CD4-positive, alpha-beta T cell (primary cell): Measurements from ENCODE around the gene PATJ. TPM values are rescaled to one million over a fixed set of nuclear protein-coding genes. Genes with fewer than 3 reads are reported as not detected.
"Not testable (repeated sequence)": the region's sequence is repeated elsewhere in the genome, so short reads cannot be mapped to it uniquely, and the experiment has no call there.

Experiments
- ATAC-seq: fragments of 200-7000 bp; cut with Tn5 transposase; one replicate; pipeline ENCODE4 v1.10.0; 2022; ENCODE audit warnings: mild to moderate bottlenecking; ENCODE audit not compliant: poor library complexity
- CTCF ChIA-PET: fragments of 350-600 bp; sonication (Branson Sonifier 250); formaldehyde crosslinking; loops from one replicate; lab custom pipeline; 2021; ENCODE audit warnings: antibody characterized with exemption, inconsistent platforms; lab: Charles Lee
- POLR2A ChIA-PET: fragments of 350-600 bp; sonication (Branson Sonifier 250); formaldehyde crosslinking; loops from one replicate; lab custom pipeline; 2021; ENCODE audit warnings: antibody characterized with exemption, inconsistent platforms; lab: Charles Lee
- DNase-seq, 14 experiments: peaks; one replicate each; pipeline ENCODE4 v3.0.0-alpha.2; 2013 to 2020; ENCODE audit warnings: mixed read lengths in 2 of 14
- H3K27ac ChIP-seq, 2 donors: one replicate each; pipeline versions ENCODE4 v1.5.1 to v1.7.0; 2013; ENCODE audit warnings: low read length in 2 of 2, low read depth in 1 of 2, mild to moderate bottlenecking in 1 of 2
- H3K27me3 ChIP-seq, 2 experiments: 1 replicate in 1 of 2; 2 replicates in 1 of 2; pipeline versions ENCODE4 v1.6.1 to v1.7.0; 2013; ENCODE audit warnings: low read length in 2 of 2, control low read depth in 1 of 2, mild to moderate bottlenecking in 1 of 2, moderate library complexity in 1 of 2; ENCODE audit not compliant: insufficient read depth in 2 of 2, control insufficient read depth in 1 of 2
- H3K36me3 ChIP-seq: one replicate; pipeline ENCODE4 v1.6.1; 2013; ENCODE audit warnings: low read length, control low read depth; ENCODE audit not compliant: insufficient read depth
- H3K4me1 ChIP-seq: one replicate; pipeline ENCODE4 v1.6.1; 2013; ENCODE audit warnings: low read length, control low read depth; ENCODE audit not compliant: insufficient read depth
- H3K4me3 ChIP-seq: one replicate; pipeline ENCODE4 v1.5.1; 2013; ENCODE audit warnings: mild to moderate bottlenecking, low read length, moderate library complexity
- H3K9me3 ChIP-seq, 2 experiments: 1 replicate in 1 of 2; 2 replicates in 1 of 2; pipeline versions ENCODE4 v1.6.1 to v1.7.0; 2013; ENCODE audit warnings: low read length in 2 of 2, mild to moderate bottlenecking in 2 of 2, control low read depth in 1 of 2, moderate library complexity in 1 of 2; ENCODE audit not compliant: control insufficient read depth in 1 of 2, insufficient read depth in 1 of 2
- H3K27ac Mint-ChIP-seq: one replicate; pipeline ENCODE4 v1.8.0; 2020; ENCODE audit warnings: mixed read lengths
- H3K27me3 Mint-ChIP-seq: one replicate; pipeline ENCODE4 v1.8.0; 2021; ENCODE audit warnings: mixed read lengths
- H3K36me3 Mint-ChIP-seq: one replicate; pipeline ENCODE4 v1.8.0; 2021; ENCODE audit warnings: low read depth, mixed read lengths
- H3K4me1 Mint-ChIP-seq: one replicate; pipeline ENCODE4 v1.8.0; 2021; ENCODE audit warnings: low read depth, mixed read lengths
- H3K4me3 Mint-ChIP-seq: one replicate; pipeline ENCODE4 v1.8.0; 2020; ENCODE audit warnings: mild to moderate bottlenecking, mixed read lengths
- H3K9me3 Mint-ChIP-seq: one replicate; pipeline ENCODE4 v1.8.0; 2020; ENCODE audit warnings: mixed read lengths
- intact Hi-C, 2 experiments: fragments of 100-400 bp; cut with DNase I in 1 of 2; cut with micrococcal nuclease in 1 of 2; formaldehyde crosslinking; loops; one replicate each; pipeline versions ENCODE4 v1.15.1 to v1.9.0; 2023 to 2025; cut with DNase I, micrococcal nuclease
- total RNA-seq, 174 experiments: library from RNA in 2 of 174; stranded (reverse) in 2 of 174; gene quantifications; one replicate each; pipeline ENCODE4 v1.2.3 and lab custom pipeline; 2021 to 2026
- TF ChIP-seq, protein P1 (sequence below): fragments of 200-600 bp; IDR thresholded peaks from one replicate; pipeline ENCODE4 v1.8.0; 2022; ENCODE audit warnings: antibody characterized with exemption, mild to moderate bottlenecking

Gene PATJ
- total RNA-seq, 2 experiments from 2014 or later: 50.4 to 54.1 TPM

DNA sequence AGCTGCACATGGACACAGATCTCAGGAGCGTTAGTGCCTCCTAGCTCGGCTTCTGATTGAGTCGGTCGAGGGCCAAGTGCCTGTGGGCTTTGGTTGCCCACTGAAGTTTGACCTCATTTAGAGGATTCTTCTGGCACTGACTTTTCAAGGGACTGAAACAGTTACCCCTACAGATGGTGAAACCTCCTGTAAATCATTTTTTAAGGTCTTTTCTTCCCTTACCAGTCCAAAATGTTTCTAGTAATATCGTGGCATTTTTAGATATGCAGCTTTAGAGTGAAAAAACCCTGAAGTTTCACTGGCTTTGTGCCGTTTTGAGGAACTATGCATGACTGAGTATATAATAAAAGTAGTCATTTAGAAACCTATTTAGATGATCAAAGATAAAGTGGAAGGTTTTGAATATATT, 417.7 kb downstream of the PATJ start:
- H3K27ac Mint-ChIP-seq: no peak overlapping the region
- H3K9me3 Mint-ChIP-seq: no peaks in the 10 kb centered on the region
- peaks cover 30% of the 10 kb centered on the region for H3K36me3 Mint-ChIP-seq
- Histone ChIP-seq H3K4me3 (no peak overlapping the region), H3K4me1 (no peaks in the 10 kb centered on the region), H3K27ac (no peak overlapping the region), H3K27me3 (no peaks in the 10 kb centered on the region), H3K9me3 (no peaks in the 10 kb centered on the region), H3K36me3 (no peaks in the 10 kb centered on the region)
- H3K4me3 Mint-ChIP-seq: no peak overlapping the region
- no peaks in the 10 kb centered on the region for H3K4me1 Mint-ChIP-seq
- DNase-seq (no peak), ATAC-seq (no peak)
- intact Hi-C loops: no loop called here
- ChIA-PET POLR2A (no interaction called here), CTCF (interaction anchor here (0.6 kb wide), 1 partner anchor 1088 kb away, joined by 3 read pairs; no protein-coding TSS in a partner anchor)
- TF ChIP-seq, protein P1, sequence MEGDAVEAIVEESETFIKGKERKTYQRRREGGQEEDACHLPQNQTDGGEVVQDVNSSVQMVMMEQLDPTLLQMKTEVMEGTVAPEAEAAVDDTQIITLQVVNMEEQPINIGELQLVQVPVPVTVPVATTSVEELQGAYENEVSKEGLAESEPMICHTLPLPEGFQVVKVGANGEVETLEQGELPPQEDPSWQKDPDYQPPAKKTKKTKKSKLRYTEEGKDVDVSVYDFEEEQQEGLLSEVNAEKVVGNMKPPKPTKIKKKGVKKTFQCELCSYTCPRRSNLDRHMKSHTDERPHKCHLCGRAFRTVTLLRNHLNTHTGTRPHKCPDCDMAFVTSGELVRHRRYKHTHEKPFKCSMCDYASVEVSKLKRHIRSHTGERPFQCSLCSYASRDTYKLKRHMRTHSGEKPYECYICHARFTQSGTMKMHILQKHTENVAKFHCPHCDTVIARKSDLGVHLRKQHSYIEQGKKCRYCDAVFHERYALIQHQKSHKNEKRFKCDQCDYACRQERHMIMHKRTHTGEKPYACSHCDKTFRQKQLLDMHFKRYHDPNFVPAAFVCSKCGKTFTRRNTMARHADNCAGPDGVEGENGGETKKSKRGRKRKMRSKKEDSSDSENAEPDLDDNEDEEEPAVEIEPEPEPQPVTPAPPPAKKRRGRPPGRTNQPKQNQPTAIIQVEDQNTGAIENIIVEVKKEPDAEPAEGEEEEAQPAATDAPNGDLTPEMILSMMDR: no peak
- no peaks in the 10 kb centered on the region for H3K27me3 Mint-ChIP-seq

DNA sequence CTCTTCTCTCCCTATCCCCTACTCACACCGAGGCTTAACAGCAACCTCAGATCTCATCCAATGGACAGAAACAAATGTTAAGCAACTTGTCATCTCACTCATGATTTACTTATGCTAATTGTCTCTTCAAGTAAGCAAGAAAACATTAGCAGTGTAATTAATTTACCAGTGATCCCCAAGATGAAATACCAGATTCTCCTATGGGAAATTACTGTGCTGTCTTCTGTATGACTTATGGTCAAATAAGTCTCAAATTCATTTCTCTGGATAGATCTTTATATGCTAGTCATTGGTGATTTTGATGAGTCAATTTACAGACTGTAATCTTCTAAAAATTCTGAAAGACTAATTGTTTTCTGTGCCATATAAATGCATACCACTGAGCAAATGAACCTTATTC, 419.4 kb downstream of the PATJ start:
- Mint-ChIP-seq H3K9me3 (no peaks in the 10 kb centered on the region), H3K4me1 (no peaks in the 10 kb centered on the region), H3K4me3 (no peak overlapping the region), H3K27ac (no peak overlapping the region), H3K36me3 (peaks cover 28% of the 10 kb centered on the region), H3K27me3 (no peaks in the 10 kb centered on the region)
- ChIA-PET POLR2A (no interaction called here), CTCF (no interaction called here)
- TF ChIP-seq, protein P1: no peak
- Histone ChIP-seq H3K9me3 (no peaks in the 10 kb centered on the region), H3K4me1 (no peaks in the 10 kb centered on the region), H3K27ac (no peak overlapping the region), H3K27me3 (no peaks in the 10 kb centered on the region), H3K36me3 (no peaks in the 10 kb centered on the region), H3K4me3 (no peak overlapping the region)
- intact Hi-C loops: no loop called here
- DNase-seq: no peak
- no peak for ATAC-seq

DNA sequence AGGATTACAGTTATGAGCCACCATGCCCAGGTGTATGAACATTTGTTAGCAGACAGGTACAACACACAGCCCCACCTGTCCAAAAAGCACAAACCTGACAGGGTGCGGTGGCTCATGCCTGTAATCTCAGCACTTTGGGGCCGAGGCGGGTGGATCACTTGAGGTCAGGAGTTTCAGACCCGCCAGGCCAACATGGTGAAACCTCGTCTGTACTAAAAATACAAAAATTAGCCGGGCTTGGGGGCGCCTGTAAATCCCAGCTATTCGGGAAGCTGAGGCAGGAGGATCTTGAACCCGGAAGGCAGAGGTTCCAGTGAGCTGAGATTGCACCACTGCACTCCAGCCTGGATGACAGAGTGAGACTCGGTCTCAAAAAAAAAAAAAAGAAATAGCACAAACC, 428.1 kb downstream of the PATJ start:
- H3K4me3 ChIP-seq, ATAC-seq, intact Hi-C loops, H3K27me3 Mint-ChIP-seq, H3K4me1 ChIP-seq, H3K27ac ChIP-seq, H3K27me3 ChIP-seq, POLR2A ChIA-PET, H3K9me3 Mint-ChIP-seq, H3K36me3 Mint-ChIP-seq, H3K4me3 Mint-ChIP-seq, H3K36me3 ChIP-seq, DNase-seq, H3K4me1 Mint-ChIP-seq, H3K9me3 ChIP-seq, CTCF ChIA-PET, H3K27ac Mint-ChIP-seq: not testable (repeated sequence)

DNA sequence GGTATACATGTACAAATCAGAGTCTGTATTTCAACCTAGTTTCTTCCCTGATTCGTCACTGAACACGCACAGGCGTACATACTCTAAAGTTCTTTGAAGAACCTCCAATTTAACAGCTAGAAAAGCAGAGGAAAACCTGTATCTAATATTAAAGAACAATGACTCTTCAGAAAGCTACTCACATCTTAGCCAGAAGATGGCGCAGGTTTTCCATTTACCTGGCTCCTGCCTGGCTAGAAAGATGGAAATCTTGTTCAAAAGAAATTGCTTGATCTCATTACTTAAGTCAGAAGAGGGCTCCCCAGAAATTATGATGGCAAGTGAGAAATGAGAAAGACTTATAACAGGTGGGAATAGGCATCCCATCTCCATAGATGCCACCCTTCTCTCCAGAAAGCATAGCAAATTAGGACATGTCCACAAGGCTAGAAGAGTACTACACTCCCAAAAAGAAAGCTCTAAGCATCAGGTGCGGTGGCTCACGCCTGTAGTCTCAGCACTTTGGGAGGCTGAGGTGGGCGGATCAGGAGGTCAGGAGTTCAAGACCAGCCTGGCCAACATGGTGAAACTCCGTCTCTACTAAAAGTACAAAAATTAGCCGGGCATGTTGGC, 433.4 kb downstream of the PATJ start:
- CTCF ChIA-PET: interaction anchor here (0.9 to 1.6 kb wide), 6 partner anchors 9 to 570 kb away, joined by 3 to 13 read pairs (median 4); no protein-coding TSS in a partner anchor
- no peaks in the 10 kb centered on the region for H3K9me3 ChIP-seq
- H3K27ac ChIP-seq: no peak overlapping the region
- H3K36me3 ChIP-seq: no peaks in the 10 kb centered on the region
- POLR2A ChIA-PET: interaction anchor here (1.0 to 1.6 kb wide), 2 partner anchors 231 to 260 kb away, joined by 3 to 7 read pairs; no protein-coding TSS in a partner anchor
- Mint-ChIP-seq H3K4me3 (no peak overlapping the region), H3K36me3 (no peaks in the 10 kb centered on the region), H3K27me3 (peaks cover 7% of the 10 kb centered on the region), H3K4me1 (no peaks in the 10 kb centered on the region), H3K27ac (no peak overlapping the region), H3K9me3 (no peaks in the 10 kb centered on the region)
- ATAC-seq (peak; percentile 41), DNase-seq (peak in 12 of 14 experiments; percentile 2 to 69 (median 18))
- no peak overlapping the region for H3K4me3 ChIP-seq
- intact Hi-C loops: loop anchor here (1.0 kb wide), 2 partner anchors 232 to 571 kb away; no protein-coding TSS in a partner anchor
- no peaks in the 10 kb centered on the region for H3K27me3 ChIP-seq
- H3K4me1 ChIP-seq: no peaks in the 10 kb centered on the region
- TF ChIP-seq, protein P1: peak; percentile 76
